H9 (cell line): Measurements from ENCODE around the gene KIRREL3. TPM values are rescaled to one million over a fixed set of nuclear protein-coding genes. Genes with fewer than 3 reads are reported as not detected.

Source experiments
- DNase-seq: peaks from one replicate; pipeline ENCODE4 v3.0.0-alpha.2; 2017
- H2AFZ ChIP-seq: one replicate; pipeline ENCODE4 v1.6.1; 2013; ENCODE audit warnings: mild to moderate bottlenecking, low read length, control low read depth, moderate library complexity
- H2AK5ac ChIP-seq: 2 replicates; pipeline ENCODE4 v1.6.1; 2013; ENCODE audit warnings: low read length, control low read depth, mixed read lengths; ENCODE audit not compliant: insufficient read length
- H2BK120ac ChIP-seq: one replicate; pipeline ENCODE4 v1.6.1; 2013; ENCODE audit warnings: low read depth, mild to moderate bottlenecking, low read length, control low read depth, inconsistent platforms; ENCODE audit not compliant: poor library complexity, severe bottlenecking
- H2BK12ac ChIP-seq: 2 replicates; pipeline ENCODE4 v1.6.1; 2013; ENCODE audit warnings: low read length, control low read depth, mixed read lengths, low read depth; ENCODE audit not compliant: insufficient read length
- H2BK15ac ChIP-seq: 2 replicates; pipeline ENCODE4 v1.6.1; 2013; ENCODE audit warnings: low read depth, low read length, control low read depth
- H2BK20ac ChIP-seq: one replicate; pipeline ENCODE4 v1.6.1; 2013; ENCODE audit warnings: low read depth, mild to moderate bottlenecking, low read length, control low read depth, inconsistent platforms; ENCODE audit not compliant: poor library complexity, severe bottlenecking
- H2BK5ac ChIP-seq: 2 replicates; pipeline ENCODE4 v1.6.1; 2013; ENCODE audit warnings: low read length, control low read depth, mixed read lengths; ENCODE audit not compliant: insufficient read length
- H3K14ac ChIP-seq: 2 replicates; pipeline ENCODE4 v1.6.1; 2013; ENCODE audit warnings: low read length, control low read depth; ENCODE audit not compliant: insufficient read depth
- H3K18ac ChIP-seq: 2 replicates; pipeline ENCODE4 v1.6.1; 2013; ENCODE audit warnings: low read depth, mild to moderate bottlenecking, mixed read lengths, low read length, control low read depth; ENCODE audit not compliant: insufficient read length
- H3K23ac ChIP-seq: 2 replicates; pipeline ENCODE4 v1.6.1; 2013; ENCODE audit warnings: low read length, control low read depth, mixed read lengths, low read depth; ENCODE audit not compliant: insufficient read length
- H3K23me2 ChIP-seq: 2 replicates; pipeline ENCODE4 v1.6.1; 2013; ENCODE audit warnings: low read depth, mild to moderate bottlenecking, mixed read lengths, low read length, control low read depth; ENCODE audit not compliant: insufficient read length, poor library complexity, severe bottlenecking
- H3K27ac ChIP-seq: 2 replicates; pipeline ENCODE4 v1.5.1; 2013; ENCODE audit warnings: low read length, control low read depth, mixed read lengths, low read depth; ENCODE audit not compliant: insufficient read length
- H3K27me3 ChIP-seq: 2 replicates; pipeline ENCODE4 v1.6.1; 2013; ENCODE audit warnings: low read length, control low read depth, inconsistent platforms; ENCODE audit not compliant: insufficient read depth
- H3K4ac ChIP-seq: 2 replicates; pipeline ENCODE4 v1.6.1; 2013; ENCODE audit warnings: low read depth, mild to moderate bottlenecking, control low read depth, inconsistent platforms, low read length, moderate library complexity
- H3K4me1 ChIP-seq: 2 replicates; pipeline ENCODE4 v1.6.1; 2013; ENCODE audit warnings: low read length, control low read depth, inconsistent platforms; ENCODE audit not compliant: insufficient read depth
- H3K4me2 ChIP-seq: 2 replicates; pipeline ENCODE4 v1.6.1; 2013; ENCODE audit warnings: low read length, control low read depth, mixed read lengths; ENCODE audit not compliant: insufficient read length, insufficient read depth
- H3K56ac ChIP-seq: 2 replicates; pipeline ENCODE4 v1.6.1; 2013; ENCODE audit warnings: low read depth, mild to moderate bottlenecking, mixed read lengths, low read length, control low read depth; ENCODE audit not compliant: insufficient read length
- H3K79me1 ChIP-seq: 2 replicates; pipeline ENCODE4 v1.6.1; 2013; ENCODE audit warnings: low read depth, mild to moderate bottlenecking, moderate library complexity, low read length, control low read depth, inconsistent platforms; ENCODE audit not compliant: insufficient read depth, poor library complexity, severe bottlenecking
- H3K79me2 ChIP-seq: 2 replicates; pipeline ENCODE4 v1.6.1; 2013; ENCODE audit warnings: low read length, control low read depth, inconsistent platforms; ENCODE audit not compliant: insufficient read depth
- H3K9ac ChIP-seq: 2 replicates; pipeline ENCODE4 v1.6.1; 2013; ENCODE audit warnings: low read length, control low read depth, mixed read lengths; ENCODE audit not compliant: insufficient read length; ENCODE audit errors: extremely low read depth
- H3K9me3 ChIP-seq: one replicate; pipeline ENCODE4 v1.6.1; 2013; ENCODE audit warnings: low read depth, low read length, inconsistent platforms; ENCODE audit not compliant: control insufficient read depth
- H3T11ph ChIP-seq: one replicate; pipeline ENCODE4 v1.6.1; 2013; ENCODE audit warnings: mild to moderate bottlenecking, low read length, control low read depth, inconsistent platforms
- H4K20me1 ChIP-seq: one replicate; pipeline ENCODE4 v1.6.1; 2013; ENCODE audit not compliant: control insufficient read depth, insufficient read length, insufficient read depth
- H4K5ac ChIP-seq: 2 replicates; pipeline ENCODE4 v1.6.1; 2013; ENCODE audit warnings: low read depth, mild to moderate bottlenecking, mixed read lengths, low read length, control low read depth; ENCODE audit not compliant: insufficient read length
- H4K8ac ChIP-seq: replicated peaks from 2 replicates; pipeline ENCODE4 v1.6.1; 2013; ENCODE audit warnings: low read length, control low read depth, mixed read lengths, low read depth; ENCODE audit not compliant: insufficient read length
- H4K91ac ChIP-seq: 2 replicates; pipeline ENCODE4 v1.6.1; 2013; ENCODE audit warnings: low read depth, mild to moderate bottlenecking, moderate library complexity, mixed read lengths, low read length, control low read depth; ENCODE audit not compliant: insufficient read length
- H3K27ac Mint-ChIP-seq, 3 experiments: 2 replicates in 2 of 3; 3 replicates in 1 of 3; pipeline ENCODE4 v1.8.0; 2020 to 2021; ENCODE audit warnings: mixed read lengths in 3 of 3, mild to moderate bottlenecking in 1 of 3, moderate library complexity in 1 of 3
- H3K27me3 Mint-ChIP-seq: 2 replicates; pipeline ENCODE4 v1.8.0; 2021; ENCODE audit warnings: low read depth, mild to moderate bottlenecking, moderate library complexity, mixed read lengths
- H3K36me3 Mint-ChIP-seq, 3 experiments: 2 replicates in 2 of 3; 3 replicates in 1 of 3; pipeline ENCODE4 v1.8.0; 2020 to 2021; ENCODE audit warnings: low read depth in 3 of 3, mixed read lengths in 3 of 3; ENCODE audit not compliant: insufficient read depth in 1 of 3
- H3K4me1 Mint-ChIP-seq, 2 experiments: 2 replicates each; pipeline ENCODE4 v1.8.0; 2020; ENCODE audit warnings: mixed read lengths in 2 of 2
- H3K4me3 Mint-ChIP-seq, 2 experiments: 2 replicates in 1 of 2; 3 replicates in 1 of 2; pipeline ENCODE4 v1.8.0; 2020 to 2021; ENCODE audit warnings: mild to moderate bottlenecking in 2 of 2, mixed read lengths in 2 of 2, moderate library complexity in 1 of 2
- H3K9me3 Mint-ChIP-seq, 2 experiments: 2 replicates in 1 of 2; 3 replicates in 1 of 2; pipeline ENCODE4 v1.8.0; 2020; ENCODE audit warnings: mild to moderate bottlenecking in 2 of 2, mixed read lengths in 2 of 2, moderate library complexity in 1 of 2
- WGBS: extraction: QIAGEN DNeasy Blood & Tissue Kit; methylation state at CpG from one replicate; pipeline ENCODE4 v1.1.7; 2013; ENCODE audit warnings: missing lambda C conversion rate, low lambda C conversion rate, mixed read lengths; ENCODE audit not compliant: insufficient read length; ENCODE audit errors: extremely low coverage; 5-methylcytosine and 5-hydroxymethylcytosine counted together
- total RNA-seq: library from RNA; stranded (reverse); gene quantifications from 2 replicates; pipeline ENCODE4 v1.2.1, GENCODE V29; 2021
- TF ChIP-seq, protein P1 (sequence below): fragments of 200-600 bp; sonication (generic); conservative IDR thresholded peaks from 3 replicates; pipeline ENCODE4 v1.8.0; 2021; ENCODE audit warnings: antibody characterized with exemption, mild to moderate bottlenecking

Gene KIRREL3
- total RNA-seq, 1 experiment from 2014 or later, result 0.17 TPM

DNA sequence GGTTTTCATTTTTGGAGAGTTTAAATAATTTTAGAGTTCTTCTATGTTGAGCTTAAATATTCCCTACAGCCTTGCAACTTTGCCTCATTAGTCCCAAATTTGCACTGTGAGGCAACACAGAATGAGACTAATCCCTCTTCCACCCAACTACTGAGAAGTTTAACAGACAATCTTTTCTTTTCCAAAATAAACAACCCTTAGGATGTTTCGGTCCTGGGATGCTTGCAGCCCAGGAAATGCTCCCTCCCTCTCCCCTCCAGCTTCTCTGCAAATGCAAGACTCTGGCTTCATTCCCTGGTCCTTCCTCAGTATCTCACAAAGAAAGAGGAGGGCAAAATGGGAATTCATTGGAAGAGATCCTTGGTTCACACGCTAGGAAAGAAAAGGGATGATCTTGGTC, 422.5 kb downstream of the KIRREL3 start:
- Histone ChIP-seq H2AFZ (no peak overlapping the region), H3K18ac (no peak overlapping the region), H3K4me1 (peaks cover 3% of the 10 kb centered on the region), H3K4ac (no peak overlapping the region), H4K91ac (no peak overlapping the region), H2BK20ac (no peak overlapping the region), H3K9me3 (no peaks in the 10 kb centered on the region), H3K23ac (no peak overlapping the region), H4K8ac (no peak overlapping the region), H2BK15ac (no peak overlapping the region), H2BK12ac (no peak overlapping the region), H3T11ph (no peak overlapping the region), H3K27me3 (no peaks in the 10 kb centered on the region), H2BK120ac (no peak overlapping the region), H2AK5ac (no peak overlapping the region), H3K14ac (no peak overlapping the region), H3K79me1 (no peaks in the 10 kb centered on the region), H3K79me2 (no peaks in the 10 kb centered on the region), H3K56ac (no peak overlapping the region), H4K20me1 (no peaks in the 10 kb centered on the region), H3K4me2 (no peak overlapping the region), H3K23me2 (no peaks in the 10 kb centered on the region), H3K9ac (no peak overlapping the region), H2BK5ac (no peak overlapping the region), H4K5ac (no peak overlapping the region), H3K27ac (no peak overlapping the region)
- no peaks in the 10 kb centered on the region for H3K36me3 Mint-ChIP-seq
- no peaks in the 10 kb centered on the region for H3K9me3 Mint-ChIP-seq
- H3K27me3 Mint-ChIP-seq, result peaks cover 22% of the 10 kb centered on the region
- H3K4me1 Mint-ChIP-seq, result peaks cover 11 to 23% of the 10 kb centered on the region in 2 experiments
- TF ChIP-seq, protein P1, sequence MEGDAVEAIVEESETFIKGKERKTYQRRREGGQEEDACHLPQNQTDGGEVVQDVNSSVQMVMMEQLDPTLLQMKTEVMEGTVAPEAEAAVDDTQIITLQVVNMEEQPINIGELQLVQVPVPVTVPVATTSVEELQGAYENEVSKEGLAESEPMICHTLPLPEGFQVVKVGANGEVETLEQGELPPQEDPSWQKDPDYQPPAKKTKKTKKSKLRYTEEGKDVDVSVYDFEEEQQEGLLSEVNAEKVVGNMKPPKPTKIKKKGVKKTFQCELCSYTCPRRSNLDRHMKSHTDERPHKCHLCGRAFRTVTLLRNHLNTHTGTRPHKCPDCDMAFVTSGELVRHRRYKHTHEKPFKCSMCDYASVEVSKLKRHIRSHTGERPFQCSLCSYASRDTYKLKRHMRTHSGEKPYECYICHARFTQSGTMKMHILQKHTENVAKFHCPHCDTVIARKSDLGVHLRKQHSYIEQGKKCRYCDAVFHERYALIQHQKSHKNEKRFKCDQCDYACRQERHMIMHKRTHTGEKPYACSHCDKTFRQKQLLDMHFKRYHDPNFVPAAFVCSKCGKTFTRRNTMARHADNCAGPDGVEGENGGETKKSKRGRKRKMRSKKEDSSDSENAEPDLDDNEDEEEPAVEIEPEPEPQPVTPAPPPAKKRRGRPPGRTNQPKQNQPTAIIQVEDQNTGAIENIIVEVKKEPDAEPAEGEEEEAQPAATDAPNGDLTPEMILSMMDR, result no peak
- no peak for DNase-seq
- no peak overlapping the region for H3K4me3 Mint-ChIP-seq
- H3K27ac Mint-ChIP-seq, result no peak overlapping the region
- WGBS, result no CpG with 5 or more reads among the region's 2 CpGs
